Urothelium cell line (cell line): ENCODE results near the gene HOXD1.

Experiments
- DNase-seq: peaks from one replicate; pipeline ENCODE4 v3.0.0; 2011; ENCODE audit warnings: low spot score, mixed read lengths
- FAIRE-seq: peaks from 2 replicates; lab custom pipeline; 2011; peaks lifted over from hg19 to GRCh38; lab: Jason Lieb, UNC

HOXD1 gene

GRCh38 chr2:176187899-176188773 is at the start of gene HOXD1:
Gene HOXD1 (plus strand): TSS chr2:176188668. CDS start chr2:176188802, 134 bp downstream.
- DNase-seq (peak; percentile 86), FAIRE-seq (no peak)

DNA sequence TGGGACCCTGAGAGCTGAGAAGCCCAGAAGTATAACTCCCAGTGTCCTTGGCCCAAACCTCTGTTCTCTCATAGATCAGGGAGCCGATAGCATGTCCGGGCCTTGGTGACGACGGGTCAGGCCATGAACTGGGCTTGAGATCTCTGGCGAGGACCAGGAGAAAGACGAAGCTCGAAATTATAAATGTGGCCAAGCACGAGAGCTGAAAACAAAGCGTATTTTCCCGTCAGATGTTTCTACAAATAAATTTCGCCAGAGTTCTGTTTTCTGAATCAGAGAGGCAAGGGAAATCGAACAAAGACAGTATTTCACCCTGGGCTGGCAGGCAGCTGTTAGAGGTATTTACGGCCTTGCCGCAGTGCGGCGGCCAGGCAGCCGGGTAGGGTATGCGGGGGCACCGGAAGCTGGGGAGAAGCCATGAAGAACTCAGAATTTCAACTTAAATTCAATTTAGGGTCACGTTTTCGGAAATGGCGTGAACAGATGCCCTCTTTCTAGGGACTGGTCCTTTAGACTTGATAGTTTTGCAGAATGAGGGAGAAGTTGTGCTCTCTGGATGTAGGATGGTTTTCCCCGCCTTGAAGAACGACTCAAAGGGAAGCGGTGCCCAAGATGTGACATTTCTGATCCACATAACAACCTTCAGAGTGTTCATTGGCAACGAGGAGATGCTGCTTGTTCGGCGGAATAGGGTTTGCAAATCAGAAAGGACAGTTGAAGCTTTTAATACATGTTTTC is 49.4 kb upstream of the HOXD1 start:
- FAIRE-seq (no peak), DNase-seq (no peak)

GRCh38 chr2:176139661-176140512 is 48.6 kb upstream of the HOXD1 start:
- FAIRE-seq = no peak
- DNase-seq = no peak

DNA sequence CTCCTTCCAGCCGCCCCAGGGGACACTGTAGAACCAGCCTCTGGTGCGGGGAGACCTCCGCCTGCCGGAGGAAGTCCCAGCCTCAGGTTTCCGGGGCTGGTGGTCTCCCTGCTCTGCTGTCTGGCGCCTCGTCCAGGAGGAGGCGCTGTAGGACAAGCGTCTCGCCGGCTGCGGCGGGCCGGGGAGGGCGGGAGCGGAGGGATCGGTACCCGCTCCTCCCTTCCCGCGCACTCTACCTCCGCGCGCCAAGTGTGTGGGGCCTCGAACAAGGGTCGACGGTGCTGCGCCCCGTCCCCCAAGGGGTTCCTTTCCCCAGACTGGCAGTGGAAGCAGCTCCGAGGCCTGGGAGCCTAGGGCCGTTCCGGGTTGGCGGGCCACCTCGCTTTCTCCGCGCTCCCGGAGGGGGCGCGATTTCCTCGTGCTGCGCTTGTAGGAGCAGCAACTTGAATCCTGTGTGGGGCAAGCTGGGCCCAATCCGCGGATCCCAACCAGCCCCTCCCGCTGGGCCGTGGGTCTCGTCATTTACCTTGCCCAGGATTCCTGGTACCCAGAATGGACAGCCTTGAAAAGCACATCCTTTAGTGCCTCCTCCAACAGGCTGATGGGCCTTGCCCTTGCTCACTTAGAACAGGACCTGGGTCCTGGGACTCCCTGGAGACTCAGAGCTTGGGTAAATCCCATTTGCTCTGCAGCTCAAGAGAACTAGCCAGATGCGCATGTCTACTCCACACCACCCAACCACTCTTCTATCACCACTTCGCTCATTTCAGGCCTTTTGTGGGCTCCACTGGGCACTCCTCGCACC is 47.8 kb upstream of the HOXD1 start:
- DNase-seq = peak; percentile 88
- peak; percentile 71 for FAIRE-seq

DNA sequence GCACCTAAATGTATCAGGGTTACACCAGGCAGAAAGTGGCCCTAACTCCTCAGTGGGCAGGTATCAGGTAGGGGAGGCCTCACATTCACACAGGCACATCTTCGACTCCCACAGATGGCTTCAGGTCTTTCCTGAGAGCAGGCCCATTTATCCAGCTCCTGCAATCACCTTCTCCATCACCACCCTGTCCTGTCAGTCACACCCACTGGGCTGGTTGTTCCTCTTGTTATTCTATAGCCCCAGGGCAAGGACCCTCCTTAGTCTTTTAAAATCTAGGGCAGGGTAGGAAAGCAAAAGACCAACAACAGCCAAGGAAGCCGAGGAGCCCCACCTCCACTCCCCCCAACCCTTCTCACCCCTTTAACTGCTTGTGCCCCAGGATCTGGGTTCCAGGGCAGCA is 46.2 kb upstream of the HOXD1 start:
- FAIRE-seq = no peak
- no peak for DNase-seq

DNA sequence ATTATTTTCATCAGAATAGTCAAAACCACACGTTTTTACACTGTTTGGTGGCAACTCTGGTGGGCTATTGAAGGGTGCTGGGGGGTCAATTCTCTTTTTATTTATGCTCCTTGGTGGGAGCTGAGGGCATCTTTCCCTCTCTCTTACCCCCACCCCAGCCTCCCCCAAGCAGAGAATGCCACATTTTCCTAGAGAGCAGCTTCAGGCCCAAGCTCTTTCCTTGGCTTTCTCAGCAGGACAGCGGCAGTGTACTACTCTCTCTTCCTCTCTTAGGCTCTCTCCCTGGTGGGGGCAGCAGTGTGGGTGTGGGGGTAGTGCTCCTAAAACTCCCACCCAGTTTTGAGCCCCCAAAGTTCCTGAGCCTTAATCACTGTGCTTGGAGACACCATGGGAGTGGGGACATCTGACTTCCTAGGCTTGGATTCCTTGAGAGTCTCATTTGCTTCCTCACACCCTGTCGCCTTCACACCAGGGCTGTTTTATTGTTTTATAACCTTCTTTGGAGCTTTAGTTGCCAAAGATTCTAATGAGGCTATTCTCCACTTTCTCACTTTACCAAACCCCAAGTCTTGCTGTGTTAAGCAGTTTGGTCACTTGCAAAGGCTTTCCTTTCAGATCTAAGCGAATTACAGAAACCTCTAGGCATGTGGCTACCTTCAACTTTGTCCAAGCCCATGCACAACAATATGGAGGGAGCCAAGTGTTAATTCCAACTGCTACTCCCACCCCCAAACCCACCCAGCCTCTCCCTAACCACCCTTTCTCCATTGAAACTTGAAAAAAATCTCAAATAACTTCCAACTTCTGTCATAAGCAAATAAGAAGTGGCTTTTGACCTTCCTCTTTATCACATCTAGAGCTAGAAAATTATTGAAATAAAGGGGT is 43.1 kb upstream of the HOXD1 start:
- FAIRE-seq (no peak), DNase-seq (no peak)

DNA sequence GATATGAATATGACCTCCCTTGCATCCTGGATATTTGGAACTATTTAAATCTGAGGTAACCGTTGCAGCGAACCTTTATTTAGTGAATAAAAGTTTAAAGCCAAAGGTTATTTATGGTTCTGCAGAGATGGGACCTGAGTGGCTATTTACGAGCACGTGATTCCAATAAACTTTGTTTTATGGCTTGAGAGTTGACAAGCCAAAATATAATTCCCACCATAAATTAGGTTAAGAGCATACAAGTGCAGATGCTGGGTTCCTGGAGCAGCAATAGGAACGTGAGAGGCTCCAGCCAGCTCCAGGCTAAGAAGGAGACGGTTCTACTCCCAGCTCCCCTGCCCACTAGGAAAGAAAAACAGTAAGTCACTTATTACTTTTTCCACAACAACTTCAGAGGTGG is 42.4 kb upstream of the HOXD1 start:
- FAIRE-seq (no peak), DNase-seq (no peak)

DNA sequence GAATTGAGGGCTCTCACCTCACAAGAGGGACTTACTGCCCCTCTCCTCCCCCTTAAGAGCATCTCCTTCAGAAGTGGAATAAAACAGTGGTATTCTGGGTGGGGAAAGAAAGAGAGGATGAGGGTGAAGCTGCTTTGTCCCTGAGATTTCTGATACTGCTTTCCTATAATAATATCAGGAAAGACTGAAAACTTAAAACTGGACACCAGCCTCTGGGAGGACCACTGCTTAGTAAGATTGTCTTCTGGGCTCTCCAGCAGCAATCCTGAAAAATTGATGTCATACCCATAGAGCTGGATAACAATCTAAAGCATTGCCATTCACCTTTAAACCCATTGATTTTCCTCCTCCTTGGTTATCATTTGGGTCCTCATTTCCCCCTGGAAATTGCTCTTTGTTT is 41.8 kb upstream of the HOXD1 start:
- no peak for DNase-seq
- no peak for FAIRE-seq

GRCh38 chr2:176147210-176147799 is 41.2 kb upstream of the HOXD1 start:
- DNase-seq = no peak
- FAIRE-seq = no peak

- FAIRE-seq (no peak), DNase-seq (no peak)
These were observed 40.5 kb upstream of the HOXD1 start for GRCh38 chr2:176147800-176148496.

DNA sequence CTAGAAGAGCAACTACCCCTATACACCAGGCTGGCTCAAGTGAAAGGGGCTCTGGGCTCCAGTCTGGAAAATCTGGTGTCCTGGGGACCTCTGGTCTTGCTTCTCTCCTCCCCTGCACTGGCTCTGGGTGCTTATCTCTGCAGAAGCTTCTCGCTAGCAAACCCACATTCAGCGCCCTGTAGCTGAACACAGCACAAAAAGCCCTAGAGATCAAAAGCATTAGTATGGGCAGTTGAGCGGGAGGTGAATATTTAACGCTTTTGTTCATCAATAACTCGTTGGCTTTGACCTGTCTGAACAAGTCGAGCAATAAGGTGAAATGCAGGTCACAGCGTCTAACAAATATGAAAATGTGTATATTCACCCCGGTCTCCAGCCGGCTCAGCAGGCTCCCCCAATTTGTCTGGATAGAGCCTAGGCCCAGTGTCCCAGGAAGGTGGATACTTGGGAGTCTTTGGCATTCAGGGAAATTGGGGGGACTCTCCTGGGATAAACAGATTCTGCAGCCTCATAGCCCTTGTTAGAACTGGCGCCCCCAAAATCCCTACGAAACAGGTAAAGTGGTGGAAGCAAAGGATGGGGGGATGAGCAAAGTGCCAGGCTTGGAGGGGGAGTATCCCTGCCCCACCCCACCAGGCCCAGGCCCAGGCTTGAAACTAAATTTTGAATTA is 39.6 kb upstream of the HOXD1 start:
- FAIRE-seq (no peak), DNase-seq (no peak)

GRCh38 chr2:176149481-176149938 is 39.0 kb upstream of the HOXD1 start:
- no peak for DNase-seq
- no peak for FAIRE-seq

DNA sequence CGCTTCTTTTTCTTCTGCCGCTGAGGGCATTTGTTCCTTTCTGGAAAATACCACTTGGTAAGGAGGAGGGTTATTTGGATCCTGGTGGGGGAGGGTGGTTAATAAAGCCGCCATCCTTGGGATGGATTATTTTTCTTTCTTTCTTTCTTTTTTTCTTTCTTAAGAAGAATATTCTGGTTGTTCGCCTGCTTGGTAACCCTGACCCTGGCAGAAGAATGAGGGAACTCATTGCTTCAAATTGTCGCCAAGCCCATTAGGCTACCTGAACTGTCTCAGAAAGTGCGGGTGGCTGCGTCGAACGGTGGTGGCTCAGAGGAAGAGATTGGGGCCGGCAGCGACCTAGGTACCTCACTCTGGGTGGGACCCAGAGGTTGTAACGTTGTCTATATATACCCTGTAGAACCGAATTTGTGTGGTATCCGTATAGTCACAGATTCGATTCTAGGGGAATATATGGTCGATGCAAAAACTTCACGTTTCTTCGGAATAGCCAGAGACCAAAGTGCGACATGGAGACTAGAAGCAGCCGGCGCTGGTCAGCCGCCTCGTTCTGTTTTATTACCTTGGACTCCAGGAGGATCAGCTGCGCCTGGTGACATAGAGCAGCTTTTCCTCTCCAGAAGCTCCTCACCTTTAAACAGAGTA is 38.4 kb upstream of the HOXD1 start:
- DNase-seq = no peak
- FAIRE-seq = no peak

DNA sequence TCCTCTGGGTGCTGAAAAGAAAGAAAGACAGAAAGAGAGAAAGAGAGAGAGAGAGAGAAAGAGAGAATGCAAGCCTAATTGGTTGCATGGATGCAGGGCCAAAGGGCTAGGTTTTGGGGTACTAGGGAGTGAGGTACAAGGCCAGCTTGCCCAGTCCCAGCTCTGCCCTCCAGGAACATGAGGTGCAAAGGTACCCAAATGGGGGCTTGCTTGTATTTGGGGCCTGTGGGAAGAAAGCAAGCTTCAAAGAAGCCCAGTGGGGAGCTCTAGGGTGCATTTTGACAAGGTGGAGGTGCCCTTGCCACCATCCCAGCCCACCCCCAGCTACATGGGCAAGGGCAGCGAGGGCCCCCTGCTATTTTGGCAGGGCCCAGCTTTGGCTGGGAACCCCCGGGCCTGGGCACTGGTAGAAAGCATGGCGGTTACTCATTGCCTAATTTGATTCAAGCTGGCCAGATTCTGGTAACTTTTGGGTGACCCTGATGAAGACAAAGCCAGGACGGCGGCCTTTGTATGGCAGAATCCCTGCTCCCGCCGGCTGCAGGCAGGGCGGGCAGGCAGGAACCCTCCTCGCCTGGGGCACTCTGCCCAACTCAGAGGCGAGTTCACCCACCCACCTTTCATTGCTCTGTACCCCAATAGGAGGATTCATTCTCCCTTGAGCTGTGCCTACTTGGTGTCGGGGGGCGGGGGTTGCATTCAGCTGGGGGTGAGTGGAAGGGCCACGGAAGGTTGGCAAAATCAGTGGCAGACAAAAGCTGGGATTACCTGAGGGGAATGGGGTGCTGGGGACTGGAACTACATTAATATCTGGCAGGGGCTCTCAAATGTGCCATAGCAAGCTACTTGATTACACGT is 37.7 kb upstream of the HOXD1 start:
- no peak for FAIRE-seq
- no peak for DNase-seq

- FAIRE-seq = no peak
- no peak for DNase-seq
These were observed 36.8 kb upstream of the HOXD1 start, which contains the start of gene HOXD4 for GRCh38 chr2:176151442-176152287. Gene HOXD4 (plus strand): TSS chr2:176151550. CDS start chr2:176151634, 84 bp downstream.
